Measurements from ENCODE around the gene ALPG. TPM values are rescaled to one million over a fixed set of nuclear protein-coding genes. Genes with fewer than 3 reads are reported as not detected.
"Not testable (repeated sequence)": the region's sequence is repeated elsewhere in the genome, so short reads cannot be mapped to it uniquely, and the experiment has no call there.

ALPG gene
- total and polyA plus RNA-seq, 2 of the 4 experiments (the other 2 are of a cell fraction) = not detected

GRCh38 chr2:232449964-232450363, 43.3 kb downstream of the ALPG start:
- Histone ChIP-seq H3K9me1 (ENCODE audit: insufficient read depth, low read length) (no peaks in the 10 kb centered on the region), H4K91ac (ENCODE audit: insufficient read depth, low read depth, low read length) (no peak overlapping the region), H4K5ac (ENCODE audit: low read depth, low read length) (no peak overlapping the region), H2AK5ac (ENCODE audit: low read depth, low read length) (no peak overlapping the region), H3K79me1 (ENCODE audit: low read depth in 1 of 2, low read length in 2 of 2) (no peaks in the 10 kb centered on the region), H3K18ac (ENCODE audit: low read depth, low read length) (no peak overlapping the region), H3K14ac (replicated peaks; ENCODE audit: low read depth, low read length) (no peak overlapping the region), H3K56ac (ENCODE audit: extremely low read depth, insufficient read depth, low read length) (no peak overlapping the region), H3K4me2 (ENCODE audit: low read depth, low read length) (no peak overlapping the region), H3K4me1 (ENCODE audit: control insufficient read depth, insufficient read depth, low read length) (no peaks in the 10 kb centered on the region), H3K4me3 (ENCODE audit: insufficient read depth, low read depth, low read length) (no peak overlapping the region), H2BK20ac (ENCODE audit: low read depth, low read length) (no peak overlapping the region), H3K4ac (ENCODE audit: low read depth, low read length) (no peak overlapping the region), H3K27ac (ENCODE audit: insufficient read depth, low read length) (no peak overlapping the region), H4K8ac (ENCODE audit: low read depth in 2 of 2, low read length in 2 of 2) (no peak overlapping the region), H3K27me3 (ENCODE audit: control insufficient read depth, insufficient read depth, low read length) (peaks cover 14% of the 10 kb centered on the region), H4K20me1 (ENCODE audit: insufficient read depth, low read length) (no peaks in the 10 kb centered on the region), H2AK9ac (replicated peaks; ENCODE audit: low read depth, low read length, poor library complexity) (no peak overlapping the region), H2AFZ (replicated peaks; ENCODE audit: low read length, poor library complexity) (no peak overlapping the region), H2BK5ac (ENCODE audit: low read depth, low read length, poor library complexity, severe bottlenecking) (no peak overlapping the region), H3K9ac (ENCODE audit: low read depth, low read length) (no peak overlapping the region), H2BK120ac (ENCODE audit: low read depth, low read length) (no peak overlapping the region), H2BK15ac (ENCODE audit: low read depth, low read length) (no peak overlapping the region), H3K9me3 (ENCODE audit: control insufficient read depth, insufficient read depth, low read length) (no peaks in the 10 kb centered on the region), H3K36me3 (ENCODE audit: control insufficient read depth, insufficient read depth, low read length) (no peaks in the 10 kb centered on the region), H3K23ac (ENCODE audit: low read depth, low read length) (no peak overlapping the region)
- DNase-seq = no peak
- no TSS peak for BruUV-seq (replicated peaks)
- 55% methylated on average over 7 of the region's 12 CpGs; no CpG with 5 or more reads in 1 of the 2 experiments for WGBS, 2 experiments (ENCODE audit: extremely low coverage in 2 of 2, insufficient read length in 1 of 2)
- ChIA-PET POLR2A (ENCODE audit: unreplicated experiment) (no interaction called here), CTCF (no interaction called here)
- in situ Hi-C loops (cut with MboI; ENCODE audit: low sequenced_read_pairs) (no loop called here), dilution Hi-C loops (cut with HindIII; ENCODE audit: low sequenced_read_pairs, unreplicated experiment) (no loop called here), intact Hi-C loops (cut with micrococcal nuclease) (no loop called here)
- ATAC-seq (ENCODE audit: low read depth) = no peak
- TF ChIP-seq MXI1 (IDR thresholded peaks at IDR 0.05; ENCODE audit: borderline replicate concordance, low read depth, low read length) = no peak

- not testable (repeated sequence) for H3K4ac ChIP-seq (ENCODE audit: low read depth, low read length)
Observed at GRCh38 chr2:232451645-232452044, 45.0 kb downstream of the ALPG start.

More at GRCh38 chr2:232451645-232452044, 45.0 kb downstream of the ALPG start:
- H4K5ac ChIP-seq (ENCODE audit: low read depth, low read length); H3K56ac ChIP-seq (ENCODE audit: extremely low read depth, insufficient read depth, low read length); CTCF ChIA-PET; DNase-seq; BruUV-seq (replicated peaks); H2AK5ac ChIP-seq (ENCODE audit: low read depth, low read length); H3K4me3 ChIP-seq (ENCODE audit: insufficient read depth, low read depth, low read length); H3K18ac ChIP-seq (ENCODE audit: low read depth, low read length); intact Hi-C loops (cut with micrococcal nuclease); H3K9me1 ChIP-seq (ENCODE audit: insufficient read depth, low read length); H3K4me2 ChIP-seq (ENCODE audit: low read depth, low read length); H3K79me1 ChIP-seq (ENCODE audit: low read depth in 1 of 2, low read length in 2 of 2); H3K9me3 ChIP-seq (ENCODE audit: control insufficient read depth, insufficient read depth, low read length); H3K4me1 ChIP-seq (ENCODE audit: control insufficient read depth, insufficient read depth, low read length); H4K8ac ChIP-seq (ENCODE audit: low read depth in 2 of 2, low read length in 2 of 2); in situ Hi-C loops (cut with MboI; ENCODE audit: low sequenced_read_pairs); H2AFZ ChIP-seq (replicated peaks; ENCODE audit: low read length, poor library complexity); H3K36me3 ChIP-seq (ENCODE audit: control insufficient read depth, insufficient read depth, low read length); H3K9ac ChIP-seq (ENCODE audit: low read depth, low read length); ATAC-seq (ENCODE audit: low read depth); H2AK9ac ChIP-seq (replicated peaks; ENCODE audit: low read depth, low read length, poor library complexity); H3K27ac ChIP-seq (ENCODE audit: insufficient read depth, low read length); H3K23ac ChIP-seq (ENCODE audit: low read depth, low read length); dilution Hi-C loops (cut with HindIII; ENCODE audit: low sequenced_read_pairs, unreplicated experiment); H3K14ac ChIP-seq (replicated peaks; ENCODE audit: low read depth, low read length); POLR2A ChIA-PET (ENCODE audit: unreplicated experiment); H2BK120ac ChIP-seq (ENCODE audit: low read depth, low read length); H2BK5ac ChIP-seq (ENCODE audit: low read depth, low read length, poor library complexity, severe bottlenecking); H4K20me1 ChIP-seq (ENCODE audit: insufficient read depth, low read length); H4K91ac ChIP-seq (ENCODE audit: insufficient read depth, low read depth, low read length); H2BK20ac ChIP-seq (ENCODE audit: low read depth, low read length); H2BK15ac ChIP-seq (ENCODE audit: low read depth, low read length): not testable (repeated sequence)
- no CpG with 5 or more reads among the region's 3 CpGs for WGBS, 2 experiments (ENCODE audit: extremely low coverage in 2 of 2, insufficient read length in 1 of 2)
- peaks cover 19% of the 10 kb centered on the region for H3K27me3 ChIP-seq (ENCODE audit: control insufficient read depth, insufficient read depth, low read length)
